GM18526 (cell line): Measurements from ENCODE around the gene ZBTB20.

ENCODE experiments used
- POLR2A ChIP-seq: IDR thresholded peaks from 3 replicates; pipeline ENCODE4 v1.6.1; 2011; ENCODE audit not compliant: insufficient read length; ENCODE audit errors: extremely low read depth

Gene ZBTB20

GRCh38 chr3:114384558-114384903 lies 762.6 kb downstream of the ZBTB20 start:
- no peak for TF ChIP-seq POLR2A

DNA sequence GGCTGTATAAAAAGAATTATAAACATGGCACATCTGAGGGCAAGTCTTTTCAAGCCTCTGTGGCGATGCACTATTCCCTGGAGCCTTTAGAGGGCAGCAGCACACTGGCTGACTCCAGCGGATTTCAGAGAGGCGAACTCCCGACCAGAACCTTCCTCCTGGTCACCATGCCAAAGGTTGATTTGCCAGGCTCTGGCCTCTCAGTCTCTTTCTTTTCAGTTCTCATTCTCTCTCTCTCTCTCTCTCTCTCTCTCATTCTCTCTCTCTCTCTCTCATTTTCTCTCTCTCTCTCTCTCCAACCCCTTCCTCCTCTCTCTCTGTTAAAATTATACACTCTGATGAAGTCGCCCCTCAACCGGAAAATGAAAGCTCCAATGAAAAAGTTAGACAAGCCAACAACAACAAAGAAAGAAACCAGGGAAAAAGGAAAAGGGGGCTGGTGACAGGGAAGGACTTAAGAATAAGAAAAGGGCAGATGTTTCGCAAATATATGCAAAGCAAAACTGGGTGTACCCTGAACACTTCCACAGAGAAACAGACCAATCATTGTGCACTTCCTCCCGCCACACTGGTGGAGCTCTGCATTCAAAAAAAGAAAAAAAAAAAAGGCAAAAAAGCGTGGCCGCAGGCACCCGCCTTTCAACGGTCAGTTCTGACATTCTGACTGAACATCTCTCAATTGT lies 763.1 kb downstream of the ZBTB20 start:
- TF ChIP-seq POLR2A = no peak

DNA sequence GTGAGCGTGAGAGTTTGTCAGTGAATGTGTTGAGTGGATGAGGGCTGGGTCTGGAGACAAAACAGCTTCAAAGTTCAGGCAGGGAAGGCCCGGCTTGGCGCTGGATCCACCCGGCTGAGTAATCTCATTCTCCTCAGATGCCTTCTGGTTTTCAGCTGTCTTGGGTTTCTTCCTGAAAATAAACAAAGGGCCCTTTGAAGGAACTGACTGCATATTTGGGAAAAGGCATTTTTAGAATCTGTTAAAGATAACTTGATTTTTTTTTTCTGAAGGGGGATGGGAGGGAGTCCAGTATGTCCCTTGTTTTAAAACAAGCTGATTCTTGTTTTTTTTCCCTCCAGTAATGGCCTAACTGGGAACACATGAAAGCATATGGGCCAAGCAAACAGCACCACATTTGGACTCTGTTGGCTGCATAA lies 766.8 kb downstream of the ZBTB20 start:
- TF ChIP-seq POLR2A = no peak

DNA sequence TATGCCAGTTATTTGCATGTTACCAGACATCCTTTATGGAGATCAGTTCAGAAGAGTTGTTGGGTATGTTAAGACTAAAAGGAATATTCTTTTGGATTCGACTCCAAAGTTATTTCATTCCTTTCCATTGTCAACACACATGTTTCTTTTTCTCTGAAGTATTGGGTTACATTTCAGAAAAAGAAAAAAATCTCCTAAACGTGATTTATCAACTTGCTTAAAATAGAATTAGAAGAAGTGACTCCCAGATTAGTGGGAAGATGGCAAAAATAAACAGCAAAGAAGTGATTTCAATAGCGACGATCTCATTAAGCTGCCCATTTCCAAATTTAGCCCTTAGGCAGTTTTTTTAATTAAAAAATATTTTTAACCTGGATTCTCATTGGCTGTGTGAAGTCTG lies 767.8 kb downstream of the ZBTB20 start:
- no peak for TF ChIP-seq POLR2A

GRCh38 chr3:114378760-114379159 lies 768.3 kb downstream of the ZBTB20 start:
- TF ChIP-seq POLR2A = no peak

DNA sequence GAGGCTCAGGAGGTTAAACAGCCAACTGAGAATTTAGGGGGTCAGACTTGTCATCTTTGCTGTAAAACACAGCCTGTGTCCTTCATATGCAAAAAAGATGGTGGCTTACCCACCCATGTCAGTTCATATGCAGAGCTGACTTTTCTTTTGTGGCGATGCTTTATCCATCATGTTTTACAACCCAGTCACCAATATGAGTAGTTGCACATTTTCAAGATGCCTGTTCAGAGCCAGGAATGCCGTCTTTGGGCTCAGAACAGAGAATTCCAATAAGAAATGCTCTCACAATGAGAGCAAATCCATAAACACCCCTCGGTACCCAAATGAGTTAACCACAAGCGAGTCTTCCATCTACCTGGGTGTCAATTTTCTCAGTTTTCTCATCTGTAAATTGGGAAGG lies 769.7 kb downstream of the ZBTB20 start:
- no peak for TF ChIP-seq POLR2A

DNA sequence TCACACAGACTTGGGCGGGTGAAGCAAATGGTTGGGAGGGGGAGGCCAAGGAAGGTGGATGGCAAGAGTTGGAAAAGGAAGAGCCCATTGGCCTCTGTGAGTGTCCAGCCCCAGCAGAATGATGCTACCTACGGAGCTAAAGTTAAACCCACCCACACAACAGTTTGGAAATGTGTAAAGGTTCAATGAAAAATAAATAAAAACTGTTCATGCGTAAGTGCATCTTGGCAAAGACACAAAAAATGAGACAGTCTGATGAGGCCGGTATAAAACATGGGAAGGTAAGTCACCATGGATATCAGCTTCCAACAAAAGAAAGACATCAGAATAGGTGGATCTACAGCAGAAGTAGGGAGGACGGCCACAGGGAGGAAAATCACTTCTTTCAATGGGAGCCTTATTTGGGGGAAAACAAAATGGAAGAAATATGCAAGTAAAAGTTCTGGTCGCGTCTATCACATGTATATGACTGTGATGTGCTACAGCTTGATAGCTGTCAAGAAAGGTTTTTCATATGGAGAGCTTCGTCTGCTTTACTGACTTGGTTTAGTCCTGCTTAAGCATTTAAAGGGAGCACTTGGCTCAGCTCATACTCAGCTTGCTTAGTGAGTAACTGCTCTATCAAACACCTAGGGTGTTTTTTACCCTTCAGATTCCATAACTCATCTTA lies 770.4 kb downstream of the ZBTB20 start:
- TF ChIP-seq POLR2A = no peak

- no peak for TF ChIP-seq POLR2A
Observed at GRCh38 chr3:114375608-114376421, 771.3 kb downstream of the ZBTB20 start.

GRCh38 chr3:114374433-114374990 lies 772.6 kb downstream of the ZBTB20 start:
- TF ChIP-seq POLR2A = no peak

DNA sequence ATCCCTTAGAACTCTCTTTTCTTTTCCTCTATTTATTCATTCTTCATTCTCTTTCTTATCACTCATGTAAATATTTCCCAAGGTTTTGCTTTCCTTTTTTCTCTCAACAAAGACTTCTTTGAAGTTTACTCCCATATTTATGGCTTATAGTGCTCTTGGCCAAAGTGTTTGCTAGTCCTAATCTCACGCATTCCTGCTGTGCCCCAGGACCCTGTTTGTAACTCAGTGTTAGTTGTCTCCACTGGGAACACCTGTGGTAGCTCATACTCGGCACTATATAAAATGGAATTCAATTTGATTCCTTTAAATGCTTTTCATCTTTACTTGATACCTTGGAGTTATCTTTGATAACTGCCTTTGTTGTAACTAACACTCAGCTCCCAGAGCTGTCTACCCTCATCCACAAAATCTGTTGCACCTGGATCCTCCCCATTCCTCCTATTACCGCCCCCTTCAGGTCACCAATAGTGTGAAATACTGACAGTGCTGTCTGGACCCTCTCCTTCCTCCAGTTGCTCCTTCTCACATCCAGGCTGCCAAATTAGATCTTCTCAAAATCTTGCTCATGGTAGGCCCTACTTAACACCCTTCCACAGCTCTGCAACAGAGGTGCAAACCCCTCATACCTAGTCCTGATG lies 776.4 kb downstream of the ZBTB20 start:
- TF ChIP-seq POLR2A = no peak

DNA sequence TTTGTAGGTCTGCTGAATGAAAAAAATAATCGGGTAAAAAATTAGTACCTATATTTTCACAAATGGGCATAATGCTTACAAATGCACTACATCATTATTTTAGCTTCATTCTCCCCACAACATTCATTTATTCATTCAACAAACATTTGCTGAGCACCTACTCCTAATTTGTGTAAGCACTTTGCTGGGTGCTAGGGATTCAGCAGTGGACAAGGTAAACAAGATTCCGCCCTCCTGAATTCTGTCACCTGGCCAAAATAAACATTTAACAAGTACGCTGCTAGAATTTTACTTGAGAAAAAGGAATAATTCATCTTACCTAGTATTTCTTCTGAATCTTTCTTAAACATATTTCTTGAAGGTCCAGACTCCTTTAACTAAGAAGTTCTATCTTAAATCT lies 781.2 kb downstream of the ZBTB20 start:
- no peak for TF ChIP-seq POLR2A

- TF ChIP-seq POLR2A = no peak
Observed at GRCh38 chr3:114364806-114365654, 782.1 kb downstream of the ZBTB20 start.

- TF ChIP-seq POLR2A = no peak
Observed at GRCh38 chr3:114363554-114364202, 783.4 kb downstream of the ZBTB20 start.

DNA sequence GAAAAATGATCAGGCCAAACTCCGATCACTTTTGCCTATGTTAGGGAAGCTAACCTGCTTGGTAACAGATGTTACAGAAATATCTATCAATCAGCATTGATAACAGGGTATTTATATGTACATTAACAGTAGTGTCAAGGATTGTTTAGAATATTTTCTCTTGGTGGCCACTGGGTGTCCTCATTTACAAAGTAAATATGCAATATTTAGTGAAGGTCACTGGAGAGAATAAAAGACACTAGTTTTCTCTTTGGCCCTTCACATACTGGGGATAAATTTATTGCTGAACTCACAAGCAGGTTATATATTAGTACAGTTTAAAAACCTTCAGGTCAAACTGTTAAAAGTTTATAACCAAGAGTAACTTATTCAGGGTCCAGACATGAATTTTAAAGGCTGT lies 784.3 kb downstream of the ZBTB20 start:
- no peak for TF ChIP-seq POLR2A

DNA sequence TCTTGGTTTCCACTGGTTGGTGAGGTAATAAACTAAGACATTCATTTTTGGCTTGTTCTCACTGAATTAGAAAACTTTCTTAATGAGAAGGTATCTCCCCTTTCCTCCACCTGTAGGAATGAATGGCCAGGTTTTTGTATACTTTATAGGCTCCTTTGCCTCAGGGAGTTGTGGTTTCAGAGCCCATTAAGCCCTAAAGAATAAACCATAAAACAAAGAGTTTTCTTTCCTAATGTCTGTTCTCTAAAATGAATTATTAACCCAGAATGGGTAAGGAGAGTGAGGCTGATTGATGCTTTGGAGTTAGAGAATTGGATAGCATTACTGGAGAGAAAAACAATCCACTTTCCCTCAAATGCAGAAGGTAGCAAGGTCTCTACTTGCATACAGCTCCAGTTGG lies 785.7 kb downstream of the ZBTB20 start:
- TF ChIP-seq POLR2A = no peak

DNA sequence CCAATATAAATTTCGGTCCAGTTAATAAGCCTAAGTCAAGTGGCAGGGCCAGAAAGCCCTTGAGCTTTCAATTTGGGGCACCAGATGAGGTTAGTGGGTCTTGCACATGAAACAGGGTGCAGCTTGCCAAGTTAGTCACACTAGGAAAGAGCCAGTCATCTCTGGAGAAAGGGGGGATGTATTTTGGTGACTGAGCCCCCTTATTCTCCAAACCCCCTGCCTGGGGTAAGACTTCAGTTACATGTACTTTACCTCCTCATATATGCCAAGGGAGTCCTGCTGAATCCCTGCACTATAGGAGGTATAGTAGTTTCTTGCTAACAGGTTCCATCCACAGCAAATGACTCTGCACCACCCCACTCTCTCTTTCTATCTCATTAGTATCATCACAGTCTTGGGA lies 790.6 kb downstream of the ZBTB20 start:
- no peak for TF ChIP-seq POLR2A
